IMR-90 (cell line): ENCODE data around the gene PAPLN. TPM values are rescaled to one million over a fixed set of nuclear protein-coding genes. Genes with fewer than 3 reads are reported as not detected.

ENCODE experiments used
- ATAC-seq: fragments of 200-7000 bp; cut with Tn5 transposase; 2 replicates; pipeline ENCODE4 v1.9.1; 2020; ENCODE audit warnings: low read depth, mild to moderate bottlenecking, moderate library complexity
- BruUV-seq: library from RNA; stranded (reverse); fragments of 400-500 nt; replicated peaks from 2 replicates; lab custom pipeline; 2021; lab: Mats Ljungman, UMichigan
- CTCF ChIA-PET: fragments of 300-600 bp; formaldehyde crosslinking; extraction: SDS; loops from one replicate; lab custom pipeline; 2021; ENCODE audit warnings: antibody characterized with exemption; lab: Yijun Ruan, JAX
- POLR2A ChIA-PET: fragments of 300-600 bp; sonication (Branson Sonifier 250); formaldehyde crosslinking; loops from one replicate; lab custom pipeline; 2022; ENCODE audit warnings: antibody characterized with exemption; ENCODE audit not compliant: unreplicated experiment; lab: Charles Lee
- DNase-seq: peaks from one replicate; pipeline ENCODE4 v3.0.0; 2013
- H2AFZ ChIP-seq: replicated peaks from 2 replicates; pipeline ENCODE3; 2013; ENCODE audit warnings: low read length, mild to moderate bottlenecking; ENCODE audit not compliant: poor library complexity
- H2AK5ac ChIP-seq: 2 replicates; pipeline ENCODE4 v1.6.1; 2013; ENCODE audit warnings: low read depth, low read length, inconsistent platforms
- H2AK9ac ChIP-seq: replicated peaks from 2 replicates; pipeline ENCODE3; 2013; ENCODE audit warnings: mild to moderate bottlenecking, low read depth, low read length, moderate library complexity; ENCODE audit not compliant: poor library complexity
- H2BK120ac ChIP-seq: 2 replicates; pipeline ENCODE4 v1.6.1; 2013; ENCODE audit warnings: low read depth, low read length, inconsistent platforms
- H2BK15ac ChIP-seq: 3 replicates; pipeline ENCODE4 v1.6.1; 2013; ENCODE audit warnings: low read depth, low read length, inconsistent platforms
- H2BK20ac ChIP-seq: 2 replicates; pipeline ENCODE4 v1.6.1; 2013; ENCODE audit warnings: low read depth, mild to moderate bottlenecking, inconsistent platforms, low read length, moderate library complexity
- H2BK5ac ChIP-seq: 2 replicates; pipeline ENCODE4 v1.6.1; 2013; ENCODE audit warnings: mild to moderate bottlenecking, low read depth, low read length, inconsistent platforms; ENCODE audit not compliant: poor library complexity, severe bottlenecking
- H3K14ac ChIP-seq: replicated peaks from 2 replicates; pipeline ENCODE4 v1.6.1; 2013; ENCODE audit warnings: low read depth, low read length, inconsistent platforms
- H3K18ac ChIP-seq: 2 replicates; pipeline ENCODE4 v1.6.1; 2013; ENCODE audit warnings: low read depth, low read length, control low read depth
- H3K23ac ChIP-seq: 2 replicates; pipeline ENCODE4 v1.6.1; 2013; ENCODE audit warnings: low read depth, low read length, inconsistent platforms
- H3K27ac ChIP-seq: 2 replicates; pipeline ENCODE4 v1.5.1; 2013; ENCODE audit warnings: mild to moderate bottlenecking, control low read depth, low read length; ENCODE audit not compliant: insufficient read depth
- H3K27me3 ChIP-seq: 2 replicates; pipeline ENCODE4 v1.6.1; 2013; ENCODE audit warnings: low read length; ENCODE audit not compliant: control insufficient read depth, insufficient read depth
- H3K36me3 ChIP-seq: 2 replicates; pipeline ENCODE4 v1.6.1; 2013; ENCODE audit warnings: low read length, mixed read lengths; ENCODE audit not compliant: control insufficient read depth, insufficient read depth
- H3K4ac ChIP-seq: 2 replicates; pipeline ENCODE4 v1.6.1; 2013; ENCODE audit warnings: low read depth, low read length, inconsistent platforms
- H3K4me1 ChIP-seq: 2 replicates; pipeline ENCODE4 v1.6.1; 2013; ENCODE audit warnings: low read length, mixed read lengths; ENCODE audit not compliant: control insufficient read depth, insufficient read depth
- H3K4me2 ChIP-seq: 2 replicates; pipeline ENCODE4 v1.6.1; 2013; ENCODE audit warnings: low read depth, mild to moderate bottlenecking, control low read depth, low read length, moderate library complexity
- H3K4me3 ChIP-seq: 2 replicates; pipeline ENCODE4 v1.5.1; 2013; ENCODE audit warnings: low read depth, mild to moderate bottlenecking, control low read depth, low read length, moderate library complexity; ENCODE audit not compliant: insufficient read depth
- H3K56ac ChIP-seq: 2 replicates; pipeline ENCODE4 v1.6.1; 2013; ENCODE audit warnings: low read length, inconsistent platforms; ENCODE audit not compliant: insufficient read depth; ENCODE audit errors: extremely low read depth
- H3K79me1 ChIP-seq, 2 experiments: 2 replicates each; pipeline ENCODE4 v1.6.1; 2013; ENCODE audit warnings: low read length in 2 of 2, inconsistent platforms in 1 of 2, low read depth in 1 of 2
- H3K9ac ChIP-seq: 2 replicates; pipeline ENCODE4 v1.6.1; 2013; ENCODE audit warnings: low read depth, low read length, control low read depth
- H3K9me1 ChIP-seq: 2 replicates; pipeline ENCODE4 v1.6.1; 2013; ENCODE audit warnings: low read length, inconsistent platforms; ENCODE audit not compliant: insufficient read depth
- H3K9me3 ChIP-seq: 2 replicates; pipeline ENCODE4 v1.6.1; 2013; ENCODE audit warnings: low read length; ENCODE audit not compliant: control insufficient read depth, insufficient read depth
- H4K20me1 ChIP-seq: 2 replicates; pipeline ENCODE4 v1.6.1; 2013; ENCODE audit warnings: low read length, inconsistent platforms; ENCODE audit not compliant: insufficient read depth
- H4K5ac ChIP-seq: 2 replicates; pipeline ENCODE4 v1.6.1; 2013; ENCODE audit warnings: mild to moderate bottlenecking, low read depth, low read length, control low read depth
- H4K8ac ChIP-seq, 2 experiments: 2 replicates each; pipeline ENCODE4 v1.6.1; 2013; ENCODE audit warnings: low read depth in 2 of 2, low read length in 2 of 2, control low read depth in 1 of 2, inconsistent platforms in 1 of 2
- H4K91ac ChIP-seq: 2 replicates; pipeline ENCODE4 v1.6.1; 2013; ENCODE audit warnings: low read depth, low read length, inconsistent platforms; ENCODE audit not compliant: insufficient read depth
- CEBPB ChIP-seq: IDR thresholded peaks from 2 replicates; pipeline ENCODE4 v1.6.1; 2012; ENCODE audit warnings: low read depth, low read length, improper control_type of control experiment
- ELK1 ChIP-seq: fragments of 150-350 bp; IDR thresholded peaks from 2 replicates; pipeline ENCODE4 v1.6.1; 2016; ENCODE audit warnings: low read depth, mild to moderate bottlenecking, low read length, moderate library complexity, borderline replicate concordance
- MAZ ChIP-seq: IDR thresholded peaks from 2 replicates; pipeline ENCODE4 v1.6.1; 2012; ENCODE audit warnings: low read depth, mild to moderate bottlenecking, low read length, improper control_type of control experiment, moderate library complexity, borderline replicate concordance
- MXI1 ChIP-seq: IDR thresholded peaks from 2 replicates; pipeline ENCODE4 v1.6.1; 2012; ENCODE audit warnings: low read depth, mild to moderate bottlenecking, low read length, moderate library complexity, borderline replicate concordance
- RCOR1 ChIP-seq: IDR thresholded peaks from 2 replicates; pipeline ENCODE4 v1.6.1; 2012; ENCODE audit warnings: mild to moderate bottlenecking, low read length, improper control_type of control experiment; ENCODE audit not compliant: insufficient replicate concordance
- RFX5 ChIP-seq: IDR thresholded peaks from 2 replicates; pipeline ENCODE4 v1.8.0; 2012; ENCODE audit warnings: low read depth, mild to moderate bottlenecking, low read length, moderate library complexity
- SMC3 ChIP-seq: fragments of 150-350 bp; IDR thresholded peaks from 2 replicates; pipeline ENCODE4 v1.6.1; 2016; ENCODE audit warnings: low read depth, mild to moderate bottlenecking, antibody characterized with exemption, low read length, moderate library complexity
- WGBS, 2 experiments: methylation state at CpG; one replicate each; pipeline versions ENCODE4 v1.1.5 to v1.1.7; 2013; ENCODE audit warnings: missing lambda C conversion rate in 2 of 2; ENCODE audit not compliant: insufficient read length in 1 of 2; ENCODE audit errors: extremely low coverage in 2 of 2; 5-methylcytosine and 5-hydroxymethylcytosine counted together
- dilution Hi-C: fragments of 300-500 bp; cut with HindIII; formaldehyde crosslinking; loops from one replicate; pipeline ENCODE4 v1.14.3; 2018; ENCODE audit warnings: low sequenced_read_pairs; ENCODE audit not compliant: unreplicated experiment
- in situ Hi-C: fragments of 300-500 bp; cut with MboI; formaldehyde crosslinking; loops from 3 replicates; pipeline ENCODE4 v1.14.3; 2019; ENCODE audit warnings: low sequenced_read_pairs, inconsistent platforms, mixed read lengths
- intact Hi-C: fragments of 100-400 bp; cut with micrococcal nuclease; formaldehyde crosslinking; loops from 2 replicates; pipeline ENCODE4 v1.10.0; 2022
- polyA plus RNA-seq, 3 experiments: library from polyadenylated mRNA; depleted of rRNA; stranded (reverse); fragments of >200 nt; gene quantifications; 2 replicates each; pipeline ENCODE4 v1.2.3, GENCODE V29; 2012; ENCODE audit warnings: low replicate concordance in 1 of 3
- total RNA-seq: library from RNA; depleted of rRNA; stranded (reverse); fragments of >200 nt; gene quantifications from 2 replicates; pipeline ENCODE4 v1.2.3, GENCODE V29; 2012

PAPLN gene
- total and polyA plus RNA-seq, 2 of the 4 experiments (the other 2 are of a cell fraction): 0.36 to 1.2 TPM

- Histone ChIP-seq H2AK5ac (no peak overlapping the region; the same call in 1 of the 2 replicates), H2BK5ac (no peak overlapping the region), H3K23ac (no peak overlapping the region), H3K4me1 (peaks cover 5% of the 10 kb centered on the region; the same call in 1 of the 2 replicates), H3K27me3 (peaks cover 16% of the 10 kb centered on the region), H2BK20ac (no peak overlapping the region), H3K4me3 (no peak overlapping the region), H4K5ac (no peak overlapping the region), H3K4ac (no peak overlapping the region), H2BK120ac (no peak overlapping the region), H3K18ac (no peak overlapping the region), H2BK15ac (no peak overlapping the region), H3K14ac (no peak overlapping the region), H3K79me1 (peaks cover 0 to 8% of the 10 kb centered on the region in 2 experiments; a peak in 2 of 4 replicates), H3K36me3 (no peaks in the 10 kb centered on the region), H3K9ac (no peak overlapping the region), H2AK9ac (peak overlapping the region; percentile 82), H3K4me2 (no peak overlapping the region), H3K9me3 (peaks cover 2% of the 10 kb centered on the region), H3K9me1 (peaks cover 6% of the 10 kb centered on the region; the same call in 1 of the 2 replicates), H4K8ac (no peak overlapping the region), H4K20me1 (no peaks in the 10 kb centered on the region; the same call in 1 of the 2 replicates), H4K91ac (0 out of 2 replicates have a peak overlapping the region, but pooled peaks have one; percentile 10), H2AFZ (no peak overlapping the region), H3K56ac (no peak overlapping the region), H3K27ac (no peak overlapping the region)
- POLR2A ChIA-PET: no interaction called here
- 91% methylated on average over 12 of the region's 14 CpGs; no CpG with 5 or more reads in 1 of the 2 experiments for WGBS, 2 experiments
- no TSS peak for BruUV-seq
- dilution Hi-C loops: no loop called here
- CTCF ChIA-PET: no interaction called here
- in situ Hi-C loops: no loop called here
- TF ChIP-seq ELK1: no peak
- TF ChIP-seq SMC3: no peak
- no peak for TF ChIP-seq CEBPB
- TF ChIP-seq MXI1: no peak
- TF ChIP-seq RCOR1: no peak
- no peak for TF ChIP-seq RFX5
- no peak for TF ChIP-seq MAZ
- ATAC-seq: no peak
- intact Hi-C loops: no loop called here
- DNase-seq: no peak
Measured at GRCh38 chr14:73244541-73245290, 7.4 kb downstream of the PAPLN start.
